ENCODE measurements around the gene ALPP. TPM values are rescaled to one million over a fixed set of nuclear protein-coding genes. Genes with fewer than 3 reads are reported as not detected.

ALPP gene
- total and polyA plus RNA-seq, 2 donors (not counting 1 experiment from before 2014, with no cell fraction given): not detected

GRCh38 chr2:232388324-232388891 is 9.9 kb downstream of the ALPP start:
- Histone ChIP-seq H3K27ac (ENCODE audit: low read length in 2 of 2) (no peak overlapping the region), H3K9ac (ENCODE audit: low read length) (no peak overlapping the region), H3K27me3 (replicated peaks in 1 of 4; ENCODE audit: control extremely low read depth in 1 of 4, control insufficient read depth in 3 of 4, insufficient read depth in 4 of 4, low read length in 3 of 4) (peaks cover 0 to 18% (median 7%) of the 10 kb centered on the region in 4 experiments), H3K4me3 (ENCODE audit: control extremely low read depth in 1 of 5, extremely low read depth in 1 of 5, insufficient read depth in 1 of 5, low read depth in 2 of 5, low read length in 4 of 5) (no peak overlapping the region), H3K36me3 (replicated peaks in 1 of 2; ENCODE audit: control extremely low read depth in 1 of 2, control insufficient read depth in 1 of 2, extremely low read depth in 1 of 2, insufficient read depth in 2 of 2, low read length in 1 of 2) (no peaks in the 10 kb centered on the region), H3K9me3 (ENCODE audit: control extremely low read depth in 1 of 3, control insufficient read depth in 2 of 3, insufficient read depth in 1 of 3, low read length in 2 of 3) (peaks cover 0 to 27% (median 0%) of the 10 kb centered on the region in 3 donors), H3K79me2 (ENCODE audit: control insufficient read depth, insufficient read depth, low read length) (no peaks in the 10 kb centered on the region), H3K4me1 (ENCODE audit: control insufficient read depth in 2 of 2, insufficient read depth in 2 of 2, low read length in 2 of 2) (peaks cover 11 to 15% of the 10 kb centered on the region in 2 donors), H4K20me1 (ENCODE audit: control insufficient read depth, insufficient read depth, low read length, poor library complexity, severe bottlenecking) (no peaks in the 10 kb centered on the region), H2AFZ (ENCODE audit: insufficient read depth, low read depth, low read length, poor library complexity, severe bottlenecking) (no peak overlapping the region), H3K4me2 (replicated peaks; ENCODE audit: low read depth, low read length, poor library complexity, severe bottlenecking) (no peak overlapping the region)
- Mint-ChIP-seq H3K27me3 (peaks cover 35% of the 10 kb centered on the region), H3K4me3 (no peak overlapping the region), H3K27ac (no peak overlapping the region), H3K9me3 (ENCODE audit: insufficient read depth) (no peaks in the 10 kb centered on the region), H3K4me1 (peaks cover 19% of the 10 kb centered on the region)
- DNase-seq (no peak), ATAC-seq (ENCODE audit: low read depth) (no peak)
- TF ChIP-seq EZH2 (IDR thresholded peaks at IDR 0.05; ENCODE audit: borderline replicate concordance, insufficient read depth, low read depth, low read length, poor library complexity, severe bottlenecking): no peak
- no peak for TF ChIP-seq CTCF (IDR thresholded peaks at IDR 0.05)
- 92% methylated on average over 40 of the region's 42 CpGs for WGBS (ENCODE audit: insufficient coverage)
- ChIA-PET CTCF (no interaction called here), POLR2A (no interaction called here)
- intact Hi-C loops (cut with micrococcal nuclease): no loop called here

- no peaks in the 10 kb centered on the region for H3K36me3 ChIP-seq (replicated peaks in 1 of 2; ENCODE audit: control extremely low read depth in 1 of 2, control insufficient read depth in 1 of 2, extremely low read depth in 1 of 2, insufficient read depth in 2 of 2, low read length in 1 of 2)
- H3K4me3 ChIP-seq (ENCODE audit: control extremely low read depth in 1 of 5, extremely low read depth in 1 of 5, insufficient read depth in 1 of 5, low read depth in 2 of 5, low read length in 4 of 5): no peak overlapping the region
- H3K27ac Mint-ChIP-seq: no peak overlapping the region
- ATAC-seq (ENCODE audit: low read depth): no peak
- WGBS (ENCODE audit: insufficient coverage): 100% methylated on average over 4 of the region's 6 CpGs
- peaks cover 2 to 10% of the 10 kb centered on the region in 2 donors for H3K4me1 ChIP-seq (ENCODE audit: control insufficient read depth in 2 of 2, insufficient read depth in 2 of 2, low read length in 2 of 2)
- H3K4me3 Mint-ChIP-seq: no peak overlapping the region
- no peak for TF ChIP-seq EZH2 (IDR thresholded peaks at IDR 0.05; ENCODE audit: borderline replicate concordance, insufficient read depth, low read depth, low read length, poor library complexity, severe bottlenecking)
- no peak for TF ChIP-seq CTCF (IDR thresholded peaks at IDR 0.05)
- H3K27ac ChIP-seq (ENCODE audit: low read length in 2 of 2): no peak overlapping the region
- H3K27me3 ChIP-seq (replicated peaks in 1 of 4; ENCODE audit: control extremely low read depth in 1 of 4, control insufficient read depth in 3 of 4, insufficient read depth in 4 of 4, low read length in 3 of 4): peaks cover 0 to 18% (median 7%) of the 10 kb centered on the region in 4 experiments
- ChIA-PET CTCF (no interaction called here), POLR2A (no interaction called here)
- H3K4me2 ChIP-seq (replicated peaks; ENCODE audit: low read depth, low read length, poor library complexity, severe bottlenecking): no peak overlapping the region
- H3K9me3 Mint-ChIP-seq (ENCODE audit: insufficient read depth): no peaks in the 10 kb centered on the region
- peaks cover 34% of the 10 kb centered on the region for H3K27me3 Mint-ChIP-seq
- intact Hi-C loops (cut with micrococcal nuclease): no loop called here
- peaks cover 16% of the 10 kb centered on the region for H3K4me1 Mint-ChIP-seq
- DNase-seq: no peak
- no peak overlapping the region for H2AFZ ChIP-seq (ENCODE audit: insufficient read depth, low read depth, low read length, poor library complexity, severe bottlenecking)
- H3K9me3 ChIP-seq (ENCODE audit: control extremely low read depth in 1 of 3, control insufficient read depth in 2 of 3, insufficient read depth in 1 of 3, low read length in 2 of 3): peaks cover 0 to 27% (median 0%) of the 10 kb centered on the region in 3 donors
- no peak overlapping the region for H3K9ac ChIP-seq (ENCODE audit: low read length)
- H4K20me1 ChIP-seq (ENCODE audit: control insufficient read depth, insufficient read depth, low read length, poor library complexity, severe bottlenecking): no peaks in the 10 kb centered on the region
- no peaks in the 10 kb centered on the region for H3K79me2 ChIP-seq (ENCODE audit: control insufficient read depth, insufficient read depth, low read length)
Observed at GRCh38 chr2:232389327-232389726, 10.8 kb downstream of the ALPP start.
